ENCODE measurements around the gene MICAL2. TPM values are rescaled to one million over a fixed set of nuclear protein-coding genes. Genes with fewer than 3 reads are reported as not detected.

The MICAL2 gene
- total and polyA plus RNA-seq, 2 donors (not counting 3 experiments of a cell fraction or from before 2014, with no cell fraction given), result 67.6 to 200 TPM

DNA sequence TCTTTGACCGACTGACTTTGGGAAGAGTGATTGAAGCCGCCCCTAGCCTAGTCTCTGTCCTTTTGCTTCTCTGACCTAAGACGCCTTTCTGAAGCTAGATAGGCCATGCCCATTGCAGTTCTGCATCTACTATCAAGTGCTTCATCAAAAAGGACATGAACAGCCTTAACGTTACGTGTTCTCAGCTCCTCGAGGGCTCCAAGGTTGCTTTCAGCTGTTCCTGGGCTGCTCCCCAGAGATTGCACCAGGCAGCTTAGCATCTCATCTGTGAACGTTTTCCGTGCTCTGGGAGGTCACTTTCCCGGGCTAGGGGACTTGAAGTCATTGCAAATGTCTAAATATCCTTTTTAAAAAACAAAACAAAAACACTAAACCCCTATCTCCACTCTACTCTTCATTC lies 13.9 kb downstream of the MICAL2 start:
- Histone ChIP-seq H3K4me1 (ENCODE audit: control insufficient read depth, extremely low read depth, insufficient read depth, low read length) (peaks cover 38% of the 10 kb centered on the region), H3K27me3 (ENCODE audit: control insufficient read depth in 2 of 2, insufficient read depth in 2 of 2, low read length in 2 of 2) (no peaks in the 10 kb centered on the region), H3K9me3 (replicated peaks; ENCODE audit: control insufficient read depth, insufficient read depth, low read length) (no peaks in the 10 kb centered on the region), H3K79me2 (ENCODE audit: control insufficient read depth, insufficient read depth, low read length) (peaks cover 83% of the 10 kb centered on the region), H3K4me2 (ENCODE audit: insufficient read depth, low read length) (peak overlapping the region; percentile 65), H3K27ac (ENCODE audit: insufficient read depth, low read depth, low read length) (peak overlapping the region; percentile 63), H3K4me3 (replicated peaks in 1 of 3; ENCODE audit: insufficient read depth in 1 of 3, low read depth in 1 of 3, low read length in 3 of 3) (no peak overlapping the region), H3K9ac (replicated peaks; ENCODE audit: extremely low read depth, insufficient read depth, low read length) (peak overlapping the region; percentile 3), H4K20me1 (replicated peaks; ENCODE audit: control insufficient read depth, extremely low read depth, insufficient read depth, low read length) (no peaks in the 10 kb centered on the region), H3K36me3 (ENCODE audit: control insufficient read depth in 2 of 2, extremely low read depth in 1 of 2, insufficient read depth in 2 of 2, low read length in 2 of 2) (no peaks in the 10 kb centered on the region), H3K9me1 (replicated peaks; ENCODE audit: control insufficient read depth, extremely low read depth, insufficient read depth, low read length) (no peaks in the 10 kb centered on the region), H2AFZ (ENCODE audit: low read depth, low read length) (no peak overlapping the region)
- DNase-seq (ENCODE audit: low read depth, low spot score) (no peak), FAIRE-seq (no peak)
- dilution Hi-C loops (cut with MboI; ENCODE audit: extremely low pct_ligation_motif_present, low sequenced_read_pairs) (no loop called here), intact Hi-C loops (cut with micrococcal nuclease) (loop anchor here (1.0 to 2.0 kb wide), 8 partner anchors 10 to 109 kb away; partner anchors contain the start of gene MICAL2)
- TF ChIP-seq POLR2AphosphoS5 (IDR thresholded peaks at IDR 0.05; ENCODE audit: insufficient read depth, low read depth, low read length) (no peak), FOS (IDR thresholded peaks at IDR 0.05; ENCODE audit: borderline replicate concordance, insufficient read depth, low read length) (no peak), POLR2A (IDR thresholded peaks at IDR 0.05; ENCODE audit: low read depth, low read length) (no peak), GATA2 (IDR thresholded peaks at IDR 0.05; ENCODE audit: insufficient read depth, insufficient read length, low read depth, low read length) (no peak), MYC (IDR thresholded peaks at IDR 0.05; ENCODE audit: low read depth, low read length) (no peak), EZH2 (IDR thresholded peaks at IDR 0.05; ENCODE audit: borderline replicate concordance, low read depth, low read length, severe bottlenecking) (no peak), JUN (IDR thresholded peaks at IDR 0.05; ENCODE audit: borderline replicate concordance, insufficient read depth, insufficient read length, low read depth) (no peak)
- TF ChIP-seq, protein P1, sequence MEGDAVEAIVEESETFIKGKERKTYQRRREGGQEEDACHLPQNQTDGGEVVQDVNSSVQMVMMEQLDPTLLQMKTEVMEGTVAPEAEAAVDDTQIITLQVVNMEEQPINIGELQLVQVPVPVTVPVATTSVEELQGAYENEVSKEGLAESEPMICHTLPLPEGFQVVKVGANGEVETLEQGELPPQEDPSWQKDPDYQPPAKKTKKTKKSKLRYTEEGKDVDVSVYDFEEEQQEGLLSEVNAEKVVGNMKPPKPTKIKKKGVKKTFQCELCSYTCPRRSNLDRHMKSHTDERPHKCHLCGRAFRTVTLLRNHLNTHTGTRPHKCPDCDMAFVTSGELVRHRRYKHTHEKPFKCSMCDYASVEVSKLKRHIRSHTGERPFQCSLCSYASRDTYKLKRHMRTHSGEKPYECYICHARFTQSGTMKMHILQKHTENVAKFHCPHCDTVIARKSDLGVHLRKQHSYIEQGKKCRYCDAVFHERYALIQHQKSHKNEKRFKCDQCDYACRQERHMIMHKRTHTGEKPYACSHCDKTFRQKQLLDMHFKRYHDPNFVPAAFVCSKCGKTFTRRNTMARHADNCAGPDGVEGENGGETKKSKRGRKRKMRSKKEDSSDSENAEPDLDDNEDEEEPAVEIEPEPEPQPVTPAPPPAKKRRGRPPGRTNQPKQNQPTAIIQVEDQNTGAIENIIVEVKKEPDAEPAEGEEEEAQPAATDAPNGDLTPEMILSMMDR (IDR thresholded peaks at IDR 0.05; ENCODE audit: extremely low read depth in 1 of 2, insufficient read depth in 1 of 2, low read depth in 1 of 2, low read length in 2 of 2), result no peak
- TF ChIP-seq, protein P2, sequence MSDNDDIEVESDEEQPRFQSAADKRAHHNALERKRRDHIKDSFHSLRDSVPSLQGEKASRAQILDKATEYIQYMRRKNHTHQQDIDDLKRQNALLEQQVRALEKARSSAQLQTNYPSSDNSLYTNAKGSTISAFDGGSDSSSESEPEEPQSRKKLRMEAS (IDR thresholded peaks at IDR 0.05; ENCODE audit: insufficient read depth, insufficient read length), result no peak
- CTCF ChIA-PET, result interaction anchor here (0.5 to 5.5 kb wide), 19 partner anchors 13 to 193 kb away, joined by 3 to 33 read pairs (median 4); no protein-coding TSS in a partner anchor
- POLR2A ChIA-PET, result interaction anchor here (0.6 to 1.0 kb wide), 2 partner anchors 19 to 37 kb away, joined by 3 read pairs; no protein-coding TSS in a partner anchor
- BruUV-seq (replicated peaks), result TSS peak; percentile 93

Data from endothelial cell of umbilical vein (primary cell).